GM12878 (cell line): ENCODE data around the gene FSTL1.

Source experiments
- CTCF ChIP-seq, 3 experiments: IDR thresholded peaks in 2 of 3; conservative IDR thresholded peaks in 1 of 3; 2 replicates each; pipeline ENCODE4 v1.5.1; 2011; ENCODE audit warnings: low read depth in 3 of 3, low read length in 3 of 3, mild to moderate bottlenecking in 3 of 3, control low read depth in 2 of 3, moderate library complexity in 2 of 3, inconsistent platforms in 1 of 3, mixed read lengths in 1 of 3; ENCODE audit not compliant: control insufficient read depth in 2 of 3, insufficient read depth in 1 of 3; ENCODE audit errors: extremely low read depth in 1 of 3
- GATAD2B ChIP-seq: fragments of 450-650 bp; conservative IDR thresholded peaks from 2 replicates; pipeline ENCODE4 v1.6.1; 2017; ENCODE audit warnings: low read depth, mild to moderate bottlenecking, moderate library complexity
- HDGF ChIP-seq: fragments of 450-650 bp; IDR thresholded peaks from 2 replicates; pipeline ENCODE4 v1.6.1; 2016; ENCODE audit warnings: antibody characterized with exemption
- POLR2A ChIP-seq: IDR thresholded peaks from 2 replicates; pipeline ENCODE4 v1.6.1; 2011; ENCODE audit warnings: low read depth, mild to moderate bottlenecking, low read length
- POU2F2 ChIP-seq: IDR thresholded peaks from 3 replicates; pipeline ENCODE4 v1.6.1; 2011; ENCODE audit warnings: low read depth, mild to moderate bottlenecking, low read length, borderline replicate concordance
- TAF1 ChIP-seq: IDR thresholded peaks from 2 replicates; pipeline ENCODE4 v1.6.1; 2011; ENCODE audit warnings: mild to moderate bottlenecking, low read depth, low read length, borderline replicate concordance

- TF ChIP-seq GATAD2B (no peak), POU2F2 (no peak), CTCF (IDR thresholded peaks at IDR 0.05 in 2 of 3, conservative IDR thresholded peaks at IDR 0.05 in 1 of 3; ENCODE audit: control insufficient read depth in 2 of 3, extremely low read depth in 1 of 3, insufficient read depth in 1 of 3, low read depth in 3 of 3, low read length in 3 of 3) (no peak), TAF1 (no peak), POLR2A (no peak), HDGF (no peak)
Measured at GRCh38 chr3:120428924-120429323, 21.9 kb downstream of the FSTL1 start.
